PC-9 (cell line): Measurements from ENCODE around the gene CSNK1G2. TPM values are rescaled to one million over a fixed set of nuclear protein-coding genes. Genes with fewer than 3 reads are reported as not detected.

ENCODE experiments used
- BruUV-seq: library from RNA; stranded (reverse); fragments of 400-500 nt; replicated peaks from 2 replicates; lab custom pipeline; 2021; lab: Mats Ljungman, UMichigan
- CTCF ChIA-PET: fragments of 300-600 bp; sonication (Branson Sonifier 250); formaldehyde crosslinking; loops from one replicate; lab custom pipeline; 2022; ENCODE audit warnings: antibody characterized with exemption; lab: Charles Lee
- POLR2A ChIA-PET: fragments of 300-600 bp; sonication (Branson Sonifier 250); formaldehyde crosslinking; loops from one replicate; lab custom pipeline; 2022; ENCODE audit warnings: antibody characterized with exemption; ENCODE audit not compliant: unreplicated experiment; lab: Charles Lee
- DNase-seq, 2 experiments: peaks; one replicate each; pipeline versions ENCODE4 v3.0.0 to v3.0.0-alpha.2; 2015 to 2022; ENCODE audit warnings: mixed read lengths in 1 of 2
- H2AFZ ChIP-seq: fragments of 200-600 bp; sonication (generic); 2 replicates; pipeline ENCODE4 v1.8.1; 2017; ENCODE audit warnings: antibody characterized with exemption
- H3F3A ChIP-seq: fragments of 200-600 bp; sonication (generic); 2 replicates; pipeline ENCODE4 v1.8.1; 2017; ENCODE audit warnings: antibody characterized with exemption, mild to moderate bottlenecking, low read depth; ENCODE audit not compliant: insufficient read depth
- H3K27ac ChIP-seq: fragments of 200-600 bp; sonication (generic); 2 replicates; pipeline ENCODE4 v1.6.1; 2016; ENCODE audit warnings: mixed run types
- H3K27me3 ChIP-seq: fragments of 200-600 bp; sonication (generic); 2 replicates; pipeline ENCODE4 v1.6.1; 2016; ENCODE audit warnings: low read depth, mixed run types; ENCODE audit not compliant: insufficient read depth
- H3K36me3 ChIP-seq: fragments of 200-600 bp; sonication (generic); 2 replicates; pipeline ENCODE4 v1.6.1; 2016; ENCODE audit warnings: low read depth, mixed run types
- H3K4me1 ChIP-seq: fragments of 200-600 bp; sonication (generic); replicated peaks from 2 replicates; pipeline ENCODE4 v1.6.1; 2016; ENCODE audit warnings: mixed run types; ENCODE audit not compliant: insufficient read depth
- H3K4me2 ChIP-seq: fragments of 200-600 bp; sonication (generic); 2 replicates; pipeline ENCODE4 v1.6.1; 2017; ENCODE audit warnings: mixed run types
- H3K4me3 ChIP-seq: fragments of 200-600 bp; sonication (generic); 2 replicates; pipeline ENCODE4 v1.6.1; 2016; ENCODE audit warnings: mixed run types
- H3K79me2 ChIP-seq: fragments of 200-600 bp; sonication (generic); 2 replicates; pipeline ENCODE4 v1.6.1; 2017; ENCODE audit warnings: low read depth, mixed run types
- H3K9me2 ChIP-seq: fragments of 200-600 bp; sonication (generic); 2 replicates; pipeline ENCODE4 v1.8.1; 2017; ENCODE audit warnings: mild to moderate bottlenecking; ENCODE audit not compliant: insufficient read depth
- H3K9me3 ChIP-seq: fragments of 200-600 bp; sonication (generic); 2 replicates; pipeline ENCODE4 v1.8.1; 2016; ENCODE audit warnings: low read depth; ENCODE audit not compliant: insufficient read depth
- H4K20me1 ChIP-seq: fragments of 200-600 bp; sonication (generic); 2 replicates; pipeline ENCODE4 v1.8.1; 2017; ENCODE audit not compliant: insufficient read depth
- EZH2 ChIP-seq: fragments of 200-600 bp; sonication (generic); IDR thresholded peaks from 2 replicates; pipeline ENCODE4 v1.8.0; 2017; ENCODE audit warnings: antibody characterized with exemption, low read depth
- intact Hi-C: fragments of 100-400 bp; cut with micrococcal nuclease; formaldehyde crosslinking; loops from one replicate; pipeline ENCODE4 v1.10.0; 2022; ENCODE audit not compliant: unreplicated experiment
- total RNA-seq: library from RNA; stranded (reverse); gene quantifications from 2 replicates; pipeline ENCODE4 v1.2.3, GENCODE V29; 2021
- TF ChIP-seq, protein P1 (sequence below): fragments of 200-600 bp; sonication (generic); conservative IDR thresholded peaks from 2 replicates; pipeline ENCODE4 v1.6.1; 2017; ENCODE audit warnings: mixed run types, antibody characterized with exemption, mild to moderate bottlenecking, moderate library complexity

CSNK1G2 gene
- total RNA-seq, 1 experiment from 2014 or later: 58.2 TPM

DNA sequence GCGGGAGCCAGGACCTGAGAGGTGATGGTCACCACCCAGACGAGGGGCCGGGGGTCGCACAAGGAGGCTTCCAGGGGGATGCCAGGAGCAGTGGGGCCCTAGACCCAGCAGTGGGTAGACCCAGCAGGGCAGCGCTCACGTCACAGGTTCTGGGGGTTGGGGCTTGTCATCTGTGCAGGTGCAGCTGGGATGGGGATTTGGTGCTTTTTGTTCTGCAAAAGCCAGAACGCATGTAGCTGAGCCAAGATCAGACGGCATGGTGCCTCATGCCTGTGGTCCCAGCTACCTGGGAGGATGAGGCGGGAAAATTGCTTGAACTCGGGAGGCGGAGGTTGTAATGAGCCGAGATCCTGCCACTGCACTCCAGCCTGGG lies 15.1 kb downstream of the CSNK1G2 start:
- no peaks in the 10 kb centered on the region for H3K27me3 ChIP-seq
- H3K4me3 ChIP-seq: no peak overlapping the region
- no peak overlapping the region for H2AFZ ChIP-seq
- H3K9me3 ChIP-seq: no peaks in the 10 kb centered on the region
- H3F3A ChIP-seq: no peaks in the 10 kb centered on the region
- peaks cover 14% of the 10 kb centered on the region for H4K20me1 ChIP-seq
- H3K79me2 ChIP-seq: 0 out of 2 replicates have a peak, but pooled peaks cover 4% of the 10 kb centered on the region
- ChIA-PET CTCF (no interaction called here), POLR2A (no interaction called here)
- DNase-seq: no peak
- BruUV-seq: no TSS peak
- no peak for TF ChIP-seq EZH2
- TF ChIP-seq, protein P1, sequence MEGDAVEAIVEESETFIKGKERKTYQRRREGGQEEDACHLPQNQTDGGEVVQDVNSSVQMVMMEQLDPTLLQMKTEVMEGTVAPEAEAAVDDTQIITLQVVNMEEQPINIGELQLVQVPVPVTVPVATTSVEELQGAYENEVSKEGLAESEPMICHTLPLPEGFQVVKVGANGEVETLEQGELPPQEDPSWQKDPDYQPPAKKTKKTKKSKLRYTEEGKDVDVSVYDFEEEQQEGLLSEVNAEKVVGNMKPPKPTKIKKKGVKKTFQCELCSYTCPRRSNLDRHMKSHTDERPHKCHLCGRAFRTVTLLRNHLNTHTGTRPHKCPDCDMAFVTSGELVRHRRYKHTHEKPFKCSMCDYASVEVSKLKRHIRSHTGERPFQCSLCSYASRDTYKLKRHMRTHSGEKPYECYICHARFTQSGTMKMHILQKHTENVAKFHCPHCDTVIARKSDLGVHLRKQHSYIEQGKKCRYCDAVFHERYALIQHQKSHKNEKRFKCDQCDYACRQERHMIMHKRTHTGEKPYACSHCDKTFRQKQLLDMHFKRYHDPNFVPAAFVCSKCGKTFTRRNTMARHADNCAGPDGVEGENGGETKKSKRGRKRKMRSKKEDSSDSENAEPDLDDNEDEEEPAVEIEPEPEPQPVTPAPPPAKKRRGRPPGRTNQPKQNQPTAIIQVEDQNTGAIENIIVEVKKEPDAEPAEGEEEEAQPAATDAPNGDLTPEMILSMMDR: no peak
- intact Hi-C loops: no loop called here
- H3K4me1 ChIP-seq: no peaks in the 10 kb centered on the region
- no peaks in the 10 kb centered on the region for H3K9me2 ChIP-seq
- H3K4me2 ChIP-seq: no peak overlapping the region
- no peak overlapping the region for H3K27ac ChIP-seq
- H3K36me3 ChIP-seq: no peaks in the 10 kb centered on the region

DNA sequence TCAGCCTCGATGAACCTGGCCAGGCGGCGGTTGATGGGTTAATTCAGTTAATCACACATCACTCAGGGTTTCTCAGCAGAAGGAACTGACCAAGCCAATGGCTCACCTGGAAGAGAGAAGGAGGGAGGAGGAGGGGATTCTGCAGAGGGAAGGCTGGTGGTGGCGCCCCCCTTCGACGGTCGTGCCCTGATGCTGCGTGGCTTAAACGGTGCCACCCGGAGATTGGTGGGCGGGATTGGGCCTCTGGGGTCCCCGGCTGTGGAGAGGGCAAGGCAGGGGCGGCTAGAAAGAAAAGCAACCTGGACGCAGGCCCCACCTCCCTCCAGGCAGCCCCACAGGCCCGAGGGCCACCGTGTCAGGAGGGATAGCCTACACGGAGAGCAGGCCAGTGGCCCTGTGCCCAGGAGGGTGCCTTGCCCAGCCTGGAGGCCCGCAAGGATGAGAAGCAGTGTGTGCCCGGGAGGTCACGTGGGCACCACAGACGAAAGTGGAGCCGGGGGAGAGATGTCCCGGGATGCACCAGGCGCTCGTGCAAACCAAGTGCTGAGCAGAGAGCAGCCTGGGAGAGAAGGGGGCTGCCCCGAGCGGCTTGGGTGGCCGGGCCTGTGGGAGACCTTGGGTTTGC lies 16.0 kb downstream of the CSNK1G2 start:
- Histone ChIP-seq H3K27ac (no peak overlapping the region), H3K4me1 (no peaks in the 10 kb centered on the region), H3K36me3 (no peaks in the 10 kb centered on the region), H3F3A (no peaks in the 10 kb centered on the region), H3K9me3 (no peaks in the 10 kb centered on the region), H3K9me2 (no peaks in the 10 kb centered on the region), H3K4me2 (no peak overlapping the region), H3K79me2 (0 out of 2 replicates have a peak, but pooled peaks cover under 1% of the 10 kb centered on the region), H4K20me1 (peaks cover 14% of the 10 kb centered on the region), H3K4me3 (no peak overlapping the region), H2AFZ (no peak overlapping the region), H3K27me3 (no peaks in the 10 kb centered on the region)
- BruUV-seq: no TSS peak
- no peak for TF ChIP-seq EZH2
- TF ChIP-seq, protein P1: no peak
- intact Hi-C loops: no loop called here
- no peak for DNase-seq
- CTCF ChIA-PET: no interaction called here
- POLR2A ChIA-PET: no interaction called here

DNA sequence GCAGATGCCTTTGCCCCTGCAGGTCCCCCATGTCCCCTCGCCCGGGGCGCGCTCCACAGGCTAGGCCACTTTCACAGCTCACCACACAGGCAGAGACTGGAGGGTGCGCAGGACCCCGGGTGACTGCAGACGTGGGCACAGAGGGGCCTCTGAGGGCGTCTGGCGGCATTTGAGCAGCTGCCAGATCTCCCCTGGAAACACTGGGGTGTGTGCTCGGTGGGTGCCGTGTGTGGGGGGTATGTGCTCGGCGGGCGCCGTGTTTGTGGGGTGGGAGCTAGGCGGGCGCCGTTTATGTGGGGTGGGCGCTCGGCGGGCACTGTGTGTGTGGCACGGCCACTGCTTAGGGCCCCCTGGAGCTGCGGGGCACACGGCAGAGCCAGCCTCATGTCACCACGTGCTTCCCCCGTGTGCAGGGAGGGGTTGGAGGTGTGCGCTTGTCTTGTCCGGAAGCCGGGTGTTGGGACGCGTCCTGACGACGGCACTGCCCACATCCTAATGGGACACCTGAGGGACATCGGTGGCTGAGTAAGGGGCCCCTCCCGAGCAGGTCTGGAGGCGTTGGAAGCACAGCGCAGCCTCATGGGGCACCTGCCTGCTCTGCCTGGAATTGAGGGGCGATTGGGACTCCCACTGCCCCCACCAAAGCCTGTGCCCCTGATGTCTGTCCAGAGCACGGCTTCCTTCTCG lies 16.7 kb downstream of the CSNK1G2 start:
- no TSS peak for BruUV-seq
- no peaks in the 10 kb centered on the region for H3K79me2 ChIP-seq
- no peaks in the 10 kb centered on the region for H3K9me2 ChIP-seq
- H3K36me3 ChIP-seq: no peaks in the 10 kb centered on the region
- DNase-seq: no peak
- no peaks in the 10 kb centered on the region for H3K9me3 ChIP-seq
- H2AFZ ChIP-seq: no peak overlapping the region
- no peaks in the 10 kb centered on the region for H3F3A ChIP-seq
- TF ChIP-seq EZH2: no peak
- TF ChIP-seq, protein P1: no peak
- peaks cover 14% of the 10 kb centered on the region for H4K20me1 ChIP-seq
- H3K27ac ChIP-seq: no peak overlapping the region
- no peaks in the 10 kb centered on the region for H3K27me3 ChIP-seq
- intact Hi-C loops: no loop called here
- H3K4me2 ChIP-seq: no peak overlapping the region
- ChIA-PET POLR2A (no interaction called here), CTCF (no interaction called here)
- H3K4me3 ChIP-seq: no peak overlapping the region
- H3K4me1 ChIP-seq: no peaks in the 10 kb centered on the region
